Activated CD8-positive, alpha-beta T cell treated with anti-CD3 and anti-CD28 coated beads, Interleukin-2, amount 10 ng/mL, durations not matched to agents 7 days and 5 days (primary cell): Measurements from ENCODE around the gene FRG2. TPM values are rescaled to one million over a fixed set of nuclear protein-coding genes. Genes with fewer than 3 reads are reported as not detected.
"Not testable (repeated sequence)": the region's sequence is repeated elsewhere in the genome, so short reads cannot be mapped to it uniquely, and the experiment has no call there.

Experiments
- ATAC-seq: fragments of 150-1000 bp; cut with Tn5 transposase; one replicate; pipeline ENCODE4 v1.10.0; 2021; ENCODE audit warnings: moderate library complexity
- CTCF ChIA-PET: fragments of 350-600 bp; sonication (Branson Sonifier 250); formaldehyde crosslinking; loops from one replicate; lab custom pipeline; 2021; ENCODE audit warnings: antibody characterized with exemption; lab: Charles Lee
- POLR2A ChIA-PET: fragments of 350-600 bp; sonication (Branson Sonifier 250); formaldehyde crosslinking; loops from one replicate; lab custom pipeline; 2021; ENCODE audit warnings: antibody characterized with exemption; lab: Charles Lee
- DNase-seq: peaks from one replicate; pipeline ENCODE4 v3.0.0-alpha.2; 2020
- H3K27ac Mint-ChIP-seq: one replicate; pipeline ENCODE4 v1.8.0; 2021; ENCODE audit warnings: mild to moderate bottlenecking, mixed read lengths
- H3K27me3 Mint-ChIP-seq: one replicate; pipeline ENCODE4 v1.8.0; 2021; ENCODE audit warnings: low read depth, mixed read lengths
- H3K36me3 Mint-ChIP-seq: one replicate; pipeline ENCODE4 v1.8.0; 2021; ENCODE audit warnings: low read depth, mixed read lengths
- H3K4me1 Mint-ChIP-seq: one replicate; pipeline ENCODE4 v1.8.0; 2021; ENCODE audit warnings: low read depth, mixed read lengths
- H3K4me3 Mint-ChIP-seq: one replicate; pipeline ENCODE4 v1.8.0; 2021; ENCODE audit warnings: mild to moderate bottlenecking, mixed read lengths
- H3K9me3 Mint-ChIP-seq: one replicate; pipeline ENCODE4 v1.8.0; 2022; ENCODE audit warnings: mixed read lengths; ENCODE audit not compliant: insufficient read depth
- total RNA-seq, 2 experiments: library from RNA; stranded (reverse); gene quantifications; one replicate each; pipeline ENCODE4 v1.2.3, GENCODE V29; 2021

FRG2 gene
- total RNA-seq, 2 experiments from 2014 or later = not detected

- ATAC-seq (no peak), DNase-seq (no peak)
- no peak overlapping the region for H3K4me3 Mint-ChIP-seq
- no peaks in the 10 kb centered on the region for H3K9me3 Mint-ChIP-seq
- ChIA-PET POLR2A (no interaction called here), CTCF (no interaction called here)
- H3K27me3 Mint-ChIP-seq = no peaks in the 10 kb centered on the region
- H3K4me1 Mint-ChIP-seq = no peaks in the 10 kb centered on the region
- H3K27ac Mint-ChIP-seq = no peak overlapping the region
- H3K36me3 Mint-ChIP-seq = no peaks in the 10 kb centered on the region
Observed at GRCh38 chr4:189988877-189989431, 38.1 kb downstream of the FRG2 start.

GRCh38 chr4:189985651-189986243 is 41.3 kb downstream of the FRG2 start:
- H3K27me3 Mint-ChIP-seq, H3K4me3 Mint-ChIP-seq, H3K4me1 Mint-ChIP-seq, POLR2A ChIA-PET, CTCF ChIA-PET, H3K9me3 Mint-ChIP-seq, H3K36me3 Mint-ChIP-seq, H3K27ac Mint-ChIP-seq, DNase-seq, ATAC-seq: not testable (repeated sequence)

- POLR2A ChIA-PET, H3K4me3 Mint-ChIP-seq, H3K27me3 Mint-ChIP-seq, H3K9me3 Mint-ChIP-seq, DNase-seq, ATAC-seq, H3K27ac Mint-ChIP-seq, H3K4me1 Mint-ChIP-seq, CTCF ChIA-PET, H3K36me3 Mint-ChIP-seq: not testable (repeated sequence)
Observed at GRCh38 chr4:189984661-189985060, 42.4 kb downstream of the FRG2 start.

GRCh38 chr4:189983916-189984526 is 43.0 kb downstream of the FRG2 start:
- DNase-seq, ATAC-seq, H3K9me3 Mint-ChIP-seq, H3K4me3 Mint-ChIP-seq, H3K4me1 Mint-ChIP-seq, H3K27me3 Mint-ChIP-seq, POLR2A ChIA-PET, H3K36me3 Mint-ChIP-seq, H3K27ac Mint-ChIP-seq, CTCF ChIA-PET: not testable (repeated sequence)

- H3K27me3 Mint-ChIP-seq = no peaks in the 10 kb centered on the region
- CTCF ChIA-PET = no interaction called here
- H3K9me3 Mint-ChIP-seq = no peaks in the 10 kb centered on the region
- no peak overlapping the region for H3K27ac Mint-ChIP-seq
- no peaks in the 10 kb centered on the region for H3K4me1 Mint-ChIP-seq
- DNase-seq = no peak
- no peaks in the 10 kb centered on the region for H3K36me3 Mint-ChIP-seq
- no peak for ATAC-seq
- H3K4me3 Mint-ChIP-seq = no peak overlapping the region
- POLR2A ChIA-PET = no interaction called here
Observed at GRCh38 chr4:189981970-189982369, 45.1 kb downstream of the FRG2 start.

GRCh38 chr4:189980292-189980691 is 46.8 kb downstream of the FRG2 start:
- H3K27ac Mint-ChIP-seq, H3K4me3 Mint-ChIP-seq, H3K27me3 Mint-ChIP-seq, DNase-seq, H3K9me3 Mint-ChIP-seq, ATAC-seq, POLR2A ChIA-PET, CTCF ChIA-PET, H3K36me3 Mint-ChIP-seq, H3K4me1 Mint-ChIP-seq: not testable (repeated sequence)

- no peaks in the 10 kb centered on the region for H3K4me1 Mint-ChIP-seq
- ChIA-PET POLR2A (no interaction called here), CTCF (no interaction called here)
- no peak overlapping the region for H3K27ac Mint-ChIP-seq
- H3K9me3 Mint-ChIP-seq = no peaks in the 10 kb centered on the region
- no peaks in the 10 kb centered on the region for H3K27me3 Mint-ChIP-seq
- H3K4me3 Mint-ChIP-seq = no peak overlapping the region
- H3K36me3 Mint-ChIP-seq = no peaks in the 10 kb centered on the region
- ATAC-seq = no peak
- no peak for DNase-seq
Observed at GRCh38 chr4:189979196-189980047, 47.6 kb downstream of the FRG2 start.

Other genes with a start within 250 kb of the FRG2 start
- 10 to 100 TPM; 55.3 to 57.8 TPM for gene FRG1, start 86.4 kb downstream of the FRG2 start, total RNA-seq
- gene DBET, start 37.2 kb upstream of the FRG2 start, total RNA-seq = not detected
- gene DUX4, start 146.5 kb upstream of the FRG2 start, total RNA-seq = not detected